NCI-H187 (cell line): ENCODE results near the gene ACOXL.
"Not testable (repeated sequence)": the region's sequence is repeated elsewhere in the genome, so short reads cannot be mapped to it uniquely, and the experiment has no call there.

Experiments
- DNase-seq, 2 experiments: peaks; one replicate each; lab custom pipeline; 2025; lab: John Stamatoyannopoulos, UW

The ACOXL gene

DNA sequence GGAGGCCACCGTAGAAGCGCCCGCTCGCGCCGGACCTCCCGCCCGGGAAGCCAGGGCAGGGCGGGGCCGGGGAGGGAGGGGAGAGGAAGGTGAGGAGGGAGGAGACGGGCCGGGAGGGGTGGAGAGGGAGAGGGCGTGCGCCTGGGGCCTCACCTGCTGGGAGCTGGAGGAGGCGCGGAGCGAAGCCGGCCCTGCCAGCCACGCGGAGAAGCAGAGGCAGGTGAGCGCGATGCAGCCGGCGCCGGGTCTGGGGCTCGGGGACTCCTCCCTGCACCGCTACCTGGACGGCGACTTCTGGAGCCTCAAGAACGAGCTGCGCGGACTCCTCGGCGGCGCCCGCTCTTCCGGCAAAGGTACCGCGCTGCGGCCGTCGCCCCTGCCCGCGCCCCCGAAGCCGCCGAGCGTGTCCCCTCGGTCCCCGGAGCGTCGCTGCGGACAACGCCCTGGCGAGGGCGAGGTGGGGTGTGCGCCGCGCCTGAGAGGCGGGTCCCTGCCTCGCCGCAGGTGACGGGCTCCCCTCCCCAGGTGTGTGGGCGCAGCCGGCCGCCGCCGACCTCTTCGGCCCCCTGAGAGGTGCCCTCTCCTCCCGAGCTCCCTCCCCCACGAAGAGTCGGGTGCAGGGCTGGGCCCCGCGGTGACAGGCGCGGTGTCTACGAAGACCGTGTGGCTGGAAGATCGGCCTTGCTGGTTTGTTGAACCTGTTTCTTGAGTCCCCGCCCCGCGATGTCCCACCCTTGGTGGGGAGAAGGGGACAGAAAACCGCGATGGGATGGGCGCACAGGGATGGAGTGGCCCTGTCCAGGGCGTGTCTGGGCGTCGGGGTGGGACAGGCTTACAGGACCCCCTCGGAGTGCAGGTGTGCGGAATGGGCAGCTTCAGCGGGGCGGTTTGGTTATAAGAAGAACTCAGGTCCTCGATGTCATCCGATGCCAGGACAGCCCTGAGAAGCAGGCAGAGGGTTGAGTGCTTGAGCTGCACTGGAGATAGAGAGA lies at the start of gene ACOXL:
ACOXL (plus strand) TSS at position 152 of the 992 bp plus-strand sequence. CDS start 35,817 bp downstream, outside the sequence.
- DNase-seq, result no peak

GRCh38 chr2:110682872-110683271 lies 49.5 kb upstream of the ACOXL start:
- DNase-seq, result no peak

DNA sequence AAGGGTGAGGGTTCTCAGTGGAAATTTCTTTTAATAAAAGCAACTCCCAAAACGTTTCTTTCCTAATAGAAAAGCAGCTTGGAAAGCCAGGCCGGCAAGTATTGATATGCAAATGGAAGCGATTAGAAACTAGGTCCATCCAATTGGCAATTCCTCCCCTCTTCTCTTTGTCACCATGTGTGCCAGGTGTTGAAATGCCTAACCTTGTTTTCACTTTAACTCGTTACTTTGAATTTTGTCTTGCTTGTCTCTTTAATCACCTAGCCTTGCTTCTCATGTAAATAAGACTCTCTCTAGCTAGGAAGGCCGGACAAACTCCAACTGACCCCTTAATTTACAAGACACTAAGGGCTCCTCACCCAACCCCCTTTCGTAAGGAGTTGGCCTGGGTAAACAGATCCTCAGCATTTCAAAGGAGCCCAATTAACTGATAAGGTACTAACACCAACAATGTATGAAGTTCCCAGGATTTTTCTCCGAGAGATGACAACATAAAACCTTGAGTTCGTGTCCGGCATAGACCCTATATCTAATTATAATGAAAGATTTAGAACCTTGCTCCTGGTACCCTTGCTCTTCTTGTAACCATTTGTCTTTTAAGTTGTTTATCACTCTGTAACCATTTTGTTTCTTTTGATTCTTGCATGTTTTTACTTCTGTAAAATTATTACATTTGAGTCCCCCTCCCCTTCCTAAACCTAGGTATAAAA lies 44.4 kb upstream of the ACOXL start:
- DNase-seq, result not testable (repeated sequence)

DNA sequence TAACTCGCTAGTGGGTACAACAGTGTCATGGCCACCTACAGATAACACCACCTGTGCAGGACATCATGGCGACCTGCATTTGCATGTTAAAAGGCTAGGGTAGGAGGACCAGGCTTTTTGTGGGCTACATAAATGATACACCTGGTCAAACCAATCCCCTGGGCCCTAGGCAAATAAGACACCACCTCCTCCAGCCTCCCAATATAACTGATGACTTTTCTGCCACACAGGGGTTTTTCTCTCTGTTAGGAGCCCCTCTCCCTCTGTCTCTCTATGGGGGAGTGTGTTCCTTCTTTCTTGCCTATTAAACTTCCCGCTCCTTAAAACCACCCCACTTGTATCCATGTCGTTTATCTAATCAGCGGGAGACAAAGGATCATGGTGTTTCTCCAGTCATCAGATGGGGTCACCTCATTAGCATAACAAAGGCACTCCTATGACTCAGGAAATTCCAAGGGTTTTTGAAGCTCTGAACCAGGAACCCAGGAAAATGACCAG lies 43.7 kb upstream of the ACOXL start:
- no peak for DNase-seq

GRCh38 chr2:110690083-110690965 lies 42.0 kb upstream of the ACOXL start:
- no peak for DNase-seq

DNA sequence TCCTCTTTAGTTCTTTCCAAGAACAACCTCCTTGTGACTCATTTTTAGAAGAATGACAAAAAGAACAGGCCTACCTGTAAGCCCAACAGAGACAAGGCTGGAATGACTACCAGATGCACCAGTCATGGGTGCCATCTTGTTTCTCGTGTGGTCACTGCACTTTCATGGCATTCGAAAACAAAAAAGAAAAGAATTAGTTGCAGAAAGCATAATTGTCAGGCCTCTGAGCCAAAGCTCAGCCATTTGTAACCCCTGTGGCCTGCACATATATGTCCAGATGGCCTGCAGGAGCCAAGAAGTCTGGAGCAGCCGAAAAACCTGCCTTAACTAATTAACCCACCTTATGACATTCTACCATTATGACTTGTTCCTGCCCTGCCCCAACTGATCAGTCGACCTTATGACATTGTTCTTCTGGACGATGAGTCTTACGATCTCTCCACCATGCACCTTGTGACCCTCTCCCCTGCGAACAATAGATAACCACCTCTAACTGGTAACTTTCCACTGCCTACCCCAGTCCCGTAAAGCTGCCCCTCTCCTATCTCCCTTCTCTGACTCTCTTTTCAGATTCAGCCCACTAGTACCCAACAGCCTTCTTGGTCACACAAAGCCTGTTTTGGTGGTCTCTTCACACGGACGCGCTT lies 40.6 kb upstream of the ACOXL start:
- no peak for DNase-seq

- not testable (repeated sequence) for DNase-seq
Measured at GRCh38 chr2:110695146-110695898, 37.1 kb upstream of the ACOXL start.

- not testable (repeated sequence) for DNase-seq
Measured at GRCh38 chr2:110698253-110698652, 34.1 kb upstream of the ACOXL start.

GRCh38 chr2:110702514-110703380 lies 29.6 kb upstream of the ACOXL start:
- no peak for DNase-seq

- no peak for DNase-seq
Measured at GRCh38 chr2:110707386-110707965, 24.9 kb upstream of the ACOXL start.

DNA sequence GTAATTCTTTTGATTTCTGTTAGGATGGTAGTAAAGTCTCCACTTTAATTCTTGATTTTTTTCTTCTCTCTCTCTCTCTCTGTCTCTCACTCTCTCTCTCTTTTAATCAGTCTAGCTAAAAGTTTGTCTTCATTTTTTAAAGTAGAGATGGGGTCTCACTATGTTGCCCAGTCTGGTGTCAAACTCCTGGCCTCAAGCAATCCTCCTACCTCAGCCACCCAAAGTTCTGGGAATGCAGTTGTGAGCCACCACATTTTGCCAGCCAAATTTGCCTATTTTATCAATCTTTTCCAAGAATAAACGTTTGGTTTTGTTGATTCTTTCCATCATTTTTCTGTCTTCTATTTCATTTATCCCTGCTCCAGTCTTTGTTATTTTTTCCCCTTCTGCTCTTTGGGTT lies 23.9 kb upstream of the ACOXL start:
- DNase-seq, result no peak

DNA sequence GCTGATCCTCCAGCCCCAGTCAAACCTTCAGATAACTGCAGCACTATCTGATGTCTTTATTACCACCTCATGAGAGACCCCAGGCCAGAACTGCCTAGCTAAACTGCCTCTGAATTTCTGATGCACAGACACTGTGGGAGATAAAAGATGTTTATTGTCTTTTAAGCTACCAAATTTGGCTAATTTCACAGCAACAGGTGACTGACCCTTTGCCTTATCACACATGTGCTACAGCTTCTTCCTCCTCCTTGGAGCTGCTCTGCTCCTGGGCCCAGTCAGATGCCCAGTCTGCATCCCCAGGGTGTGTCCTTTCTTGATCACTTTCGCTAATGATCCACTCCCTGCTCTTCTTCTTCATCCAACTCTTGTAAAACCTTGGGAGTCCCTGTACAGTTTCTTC lies 19.6 kb upstream of the ACOXL start:
- no peak for DNase-seq

DNA sequence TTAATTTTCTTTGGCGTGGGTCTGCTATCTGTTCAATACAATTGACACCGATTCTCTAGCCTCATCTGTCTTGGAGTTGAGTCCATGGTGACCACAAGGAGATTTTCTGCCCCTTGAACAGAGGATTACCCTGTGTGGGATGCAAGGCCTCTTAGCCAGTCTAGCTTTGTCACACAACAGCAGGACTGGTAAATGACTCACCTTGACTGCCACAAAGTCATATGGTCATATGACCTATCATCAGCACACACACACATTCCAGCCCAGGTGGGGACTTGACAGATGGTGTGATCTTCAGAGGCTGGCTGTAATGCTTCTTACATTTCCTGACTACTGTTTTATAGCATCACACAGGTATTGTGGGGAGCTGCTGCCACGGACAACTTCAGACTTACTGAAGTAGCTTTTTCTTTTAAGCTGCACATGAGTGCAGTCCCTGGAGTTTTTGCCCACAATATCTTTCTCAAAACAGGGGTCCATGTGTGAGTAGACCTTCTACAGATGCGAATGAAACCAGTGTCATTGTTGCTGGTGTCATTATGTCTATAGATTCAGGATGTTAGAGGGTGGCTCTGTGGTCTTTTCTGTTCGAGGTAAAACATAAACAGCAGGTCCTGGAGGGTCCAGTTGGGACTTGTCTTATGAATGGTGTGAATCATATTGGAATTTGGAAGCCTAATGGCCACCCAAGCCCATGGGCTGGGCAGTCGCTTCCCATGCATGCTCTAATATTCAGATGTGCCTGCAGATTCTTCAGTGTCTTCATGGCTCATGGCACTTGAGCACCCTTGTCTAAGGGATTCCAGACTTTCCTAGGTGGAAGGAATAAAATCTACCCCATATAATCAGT lies 18.6 kb upstream of the ACOXL start:
- no peak for DNase-seq

DNA sequence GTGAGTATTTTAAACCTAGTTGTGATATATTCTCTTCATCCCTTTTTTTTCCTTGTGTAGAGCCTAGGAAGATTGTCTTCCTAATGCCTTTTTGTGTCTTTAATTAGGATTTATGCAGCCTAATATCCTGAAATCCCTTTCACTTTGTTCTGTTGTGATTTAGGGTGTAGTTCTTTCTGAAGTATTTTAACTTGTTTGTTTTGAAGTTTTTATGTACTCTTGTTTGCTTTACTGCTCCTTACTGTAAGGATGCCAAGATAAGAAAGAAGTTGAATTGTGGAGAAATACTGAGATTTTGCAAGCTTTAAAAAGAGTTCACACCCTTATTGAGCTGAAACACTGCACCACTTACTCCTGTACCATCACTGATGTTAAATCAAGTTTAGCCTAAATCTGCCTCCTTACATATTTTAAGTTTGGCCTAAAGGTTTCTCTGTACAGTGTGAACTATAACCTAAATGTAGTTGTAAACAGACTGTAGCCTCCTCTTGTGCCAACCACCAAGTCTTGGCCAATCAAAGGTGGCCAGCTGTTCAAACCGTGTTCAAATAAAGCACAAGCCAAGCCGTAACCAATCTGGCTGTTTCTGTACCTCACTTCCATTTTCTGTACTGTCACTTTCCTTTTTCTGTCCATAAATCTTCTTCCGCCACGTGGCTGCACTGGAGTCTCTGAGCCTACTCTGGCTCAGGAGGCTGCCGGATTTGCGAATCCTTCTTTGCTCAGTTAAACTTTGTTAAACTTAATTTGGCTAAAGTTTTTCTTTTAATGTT lies 17.7 kb upstream of the ACOXL start:
- no peak for DNase-seq

- no peak for DNase-seq
Measured at GRCh38 chr2:110716959-110717645, 15.3 kb upstream of the ACOXL start.

DNA sequence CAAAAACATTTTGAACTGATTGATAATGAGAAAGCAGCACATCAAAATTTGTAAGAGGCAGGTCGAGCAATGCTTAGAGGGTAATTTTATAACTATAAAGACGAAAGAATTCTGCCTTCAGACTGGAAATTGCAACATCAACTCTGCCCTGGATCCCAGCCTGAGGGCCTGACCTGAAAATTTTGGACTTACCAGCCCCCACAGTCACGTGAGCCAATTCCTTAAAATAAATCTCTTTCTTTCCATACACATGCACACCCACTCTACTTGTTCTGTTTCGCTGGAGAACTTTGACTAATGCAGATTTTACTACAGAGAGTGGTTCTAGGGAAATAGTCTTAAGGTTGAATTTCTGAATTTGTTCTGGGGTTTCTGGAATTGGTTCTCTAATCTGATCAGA lies 14.6 kb upstream of the ACOXL start:
- DNase-seq, result no peak

GRCh38 chr2:110718382-110718781 lies 14.0 kb upstream of the ACOXL start:
- no peak for DNase-seq
